GM10847 (cell line): ENCODE measurements around the gene VARS1.

Experiments used
- POLR2A ChIP-seq: IDR thresholded peaks from 2 replicates; pipeline ENCODE4 v1.6.1; 2011; ENCODE audit not compliant: insufficient read length; ENCODE audit errors: extremely low read depth

The VARS1 gene

GRCh38 chr6:31776485-31776988 lies 19.0 kb downstream of the VARS1 start:
- TF ChIP-seq POLR2A: no peak

- no peak for TF ChIP-seq POLR2A
These were observed 19.7 kb downstream of the VARS1 start for GRCh38 chr6:31775633-31776484.

- no peak for TF ChIP-seq POLR2A
These were observed 20.4 kb downstream of the VARS1 start for GRCh38 chr6:31775184-31775583.

- no peak for TF ChIP-seq POLR2A
These were observed 23.6 kb downstream of the VARS1 start for GRCh38 chr6:31771992-31772358.

DNA sequence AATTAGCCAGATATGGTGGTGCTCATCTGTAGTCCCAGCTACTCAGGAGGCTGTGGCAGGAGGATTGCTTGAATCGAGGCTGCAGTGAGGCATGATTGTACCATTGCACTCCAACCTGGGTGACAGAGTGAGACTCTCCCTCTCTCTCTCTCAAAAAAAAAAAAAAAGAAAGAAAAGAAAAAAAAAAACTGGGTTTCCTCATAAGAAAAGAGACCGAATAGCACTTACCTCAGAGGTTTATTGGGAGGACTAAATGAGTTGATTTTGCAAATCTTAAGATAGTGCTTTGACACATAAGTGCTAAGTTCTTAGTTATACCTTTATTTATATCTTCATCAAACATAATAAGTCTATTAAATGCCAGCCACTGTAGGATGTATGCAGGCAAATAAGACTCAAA lies 24.7 kb downstream of the VARS1 start:
- no peak for TF ChIP-seq POLR2A

- no peak for TF ChIP-seq POLR2A
These were observed 25.7 kb downstream of the VARS1 start for GRCh38 chr6:31769684-31770371.

GRCh38 chr6:31768363-31769257 lies 26.9 kb downstream of the VARS1 start:
- no peak for TF ChIP-seq POLR2A

- no peak for TF ChIP-seq POLR2A
These were observed 28.4 kb downstream of the VARS1 start for GRCh38 chr6:31767096-31767645.

- TF ChIP-seq POLR2A: no peak
These were observed 29.4 kb downstream of the VARS1 start for GRCh38 chr6:31765910-31766794.

- TF ChIP-seq POLR2A: no peak
These were observed 30.0 kb downstream of the VARS1 start for GRCh38 chr6:31765559-31765909.

- no peak for TF ChIP-seq POLR2A
These were observed 31.4 kb downstream of the VARS1 start for GRCh38 chr6:31764198-31764597.

GRCh38 chr6:31763619-31763940 lies 32.0 kb downstream of the VARS1 start:
- TF ChIP-seq POLR2A: no peak

- TF ChIP-seq POLR2A: no peak
These were observed 32.5 kb downstream of the VARS1 start for GRCh38 chr6:31762878-31763618.

DNA sequence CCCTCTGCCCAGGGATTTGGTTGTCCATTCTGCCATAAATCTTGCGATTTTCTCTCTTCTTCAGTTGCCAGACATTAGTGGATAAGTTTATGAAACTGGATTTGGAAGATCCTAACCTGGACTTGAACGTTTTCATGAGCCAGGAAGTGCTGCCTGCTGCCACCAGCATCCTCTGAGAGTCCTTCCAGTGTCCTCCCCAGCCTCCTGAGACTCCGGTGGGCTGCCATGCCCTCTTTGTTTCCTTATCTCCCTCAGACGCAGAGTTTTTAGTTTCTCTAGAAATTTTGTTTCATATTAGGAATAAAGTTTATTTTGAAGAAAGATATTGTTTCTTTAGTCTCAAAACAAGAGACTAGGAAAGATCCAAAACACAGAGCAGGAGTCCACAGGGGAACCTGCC lies 33.2 kb downstream of the VARS1 start, which contains the start of gene SAPCD1:
Gene SAPCD1 (plus strand): TSS at position 301 of the 400 bp plus-strand sequence. CDS start 399 bp downstream, outside the sequence.
- no peak for TF ChIP-seq POLR2A
